ENCODE measurements around the gene MAB21L4. TPM values are rescaled to one million over a fixed set of nuclear protein-coding genes. Genes with fewer than 3 reads are reported as not detected.

Gene MAB21L4
- polyA plus RNA-seq, 1 of the 3 experiments (the other 2 are of a cell fraction), result not detected

DNA sequence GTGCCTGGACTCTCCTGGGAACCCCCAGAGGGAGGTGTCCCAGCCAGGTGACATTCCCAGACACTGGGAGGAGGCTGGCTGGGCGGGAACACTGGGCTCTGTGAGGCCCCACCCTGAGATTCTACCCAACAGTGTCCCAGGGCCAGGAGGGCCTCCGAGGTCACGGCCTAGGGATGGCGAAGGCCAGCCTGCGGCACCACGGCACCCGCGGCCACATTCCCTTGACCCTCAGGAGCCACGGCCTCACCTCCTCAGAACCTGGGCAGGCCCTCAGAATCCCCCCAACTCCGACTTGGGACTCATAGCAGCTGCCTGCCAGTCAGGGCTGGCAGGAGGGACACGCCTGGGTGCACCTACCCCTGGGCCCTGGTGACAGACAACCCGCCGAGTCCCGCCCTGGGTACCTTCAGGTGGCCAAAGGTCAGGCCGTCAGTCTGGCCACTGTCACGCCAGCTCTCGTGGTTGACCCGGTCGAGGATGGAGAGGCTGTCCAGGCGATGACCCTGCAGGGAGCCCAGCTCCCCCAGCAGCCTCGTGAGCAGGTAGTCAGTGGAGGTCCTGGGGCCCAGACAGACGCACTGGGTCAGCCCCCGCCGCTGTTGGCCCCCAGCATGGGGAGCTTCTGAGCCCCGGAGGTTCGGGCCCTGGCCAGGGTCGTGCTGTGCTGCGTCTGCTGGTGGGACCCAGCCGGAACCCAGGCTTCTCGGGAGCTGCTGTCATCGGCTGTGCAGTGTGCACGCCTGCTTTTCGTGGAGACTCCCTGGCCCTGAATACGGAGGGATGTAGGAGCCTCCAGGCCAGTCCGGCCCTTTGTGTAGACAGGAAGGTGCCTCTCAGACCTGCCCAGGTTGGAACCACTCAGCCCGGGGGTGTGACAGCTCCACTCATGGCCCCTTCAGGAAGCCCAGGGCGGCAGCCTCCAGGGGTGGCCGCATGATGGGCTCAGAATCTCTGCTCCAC is 6.1 kb downstream of the MAB21L4 start:
- no peaks in the 10 kb centered on the region for H3K36me3 ChIP-seq (replicated peaks in 1 of 2; ENCODE audit: control insufficient read depth in 1 of 2, insufficient read depth in 2 of 2, low read length in 1 of 2)
- no peak overlapping the region for H2AFZ ChIP-seq (ENCODE audit: low read depth)
- CTCF ChIA-PET, result interaction anchor here (0.5 to 4.1 kb wide), 4 partner anchors 8 to 40 kb away, joined by 3 to 23 read pairs (median 4); no protein-coding TSS in a partner anchor
- H3K27ac ChIP-seq (ENCODE audit: low read depth in 2 of 2, low read length in 1 of 2), result no peak overlapping the region
- peaks cover 0 to 10% of the 10 kb centered on the region in 2 experiments; a peak in 1 of 4 replicates for H3K4me1 ChIP-seq (ENCODE audit: control insufficient read depth in 1 of 2, insufficient read depth in 2 of 2, low read depth in 1 of 2, low read length in 1 of 2)
- no peaks in the 10 kb centered on the region for H3K27me3 ChIP-seq (ENCODE audit: insufficient read depth)
- POLR2A ChIA-PET, result no interaction called here
- H3F3A ChIP-seq (replicated peaks; ENCODE audit: insufficient read depth), result no peaks in the 10 kb centered on the region
- H3K9ac ChIP-seq, result no peak overlapping the region
- 76% methylated on average over 13 of the region's 38 CpGs for WGBS (ENCODE audit: low lambda C conversion rate)
- H3K4me3 ChIP-seq (ENCODE audit: low read depth in 2 of 2, low read length in 1 of 2), result no peak overlapping the region
- TF ChIP-seq ELF1 (IDR thresholded peaks at IDR 0.05), result no peak
- TF ChIP-seq MEF2A (IDR thresholded peaks at IDR 0.05; ENCODE audit: borderline replicate concordance, low read depth), result no peak
- TF ChIP-seq, protein P1, sequence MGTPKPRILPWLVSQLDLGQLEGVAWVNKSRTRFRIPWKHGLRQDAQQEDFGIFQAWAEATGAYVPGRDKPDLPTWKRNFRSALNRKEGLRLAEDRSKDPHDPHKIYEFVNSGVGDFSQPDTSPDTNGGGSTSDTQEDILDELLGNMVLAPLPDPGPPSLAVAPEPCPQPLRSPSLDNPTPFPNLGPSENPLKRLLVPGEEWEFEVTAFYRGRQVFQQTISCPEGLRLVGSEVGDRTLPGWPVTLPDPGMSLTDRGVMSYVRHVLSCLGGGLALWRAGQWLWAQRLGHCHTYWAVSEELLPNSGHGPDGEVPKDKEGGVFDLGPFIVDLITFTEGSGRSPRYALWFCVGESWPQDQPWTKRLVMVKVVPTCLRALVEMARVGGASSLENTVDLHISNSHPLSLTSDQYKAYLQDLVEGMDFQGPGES (IDR thresholded peaks at IDR 0.05; ENCODE audit: low read depth, low read length), result no peak
- no peak for TF ChIP-seq RCOR1 (IDR thresholded peaks at IDR 0.05; ENCODE audit: low read length)
- TF ChIP-seq SIN3A (IDR thresholded peaks at IDR 0.05; ENCODE audit: borderline replicate concordance, low read depth, low read length), result no peak
- no peaks in the 10 kb centered on the region for H3K79me2 ChIP-seq (ENCODE audit: insufficient read depth)
- DNase-seq, result no peak
- H3K9me3 ChIP-seq, result no peaks in the 10 kb centered on the region
- no peaks in the 10 kb centered on the region for H4K20me1 ChIP-seq (ENCODE audit: insufficient read depth)
- H3K4me2 ChIP-seq, result no peak overlapping the region
- no peaks in the 10 kb centered on the region for H3K9me2 ChIP-seq

DNA sequence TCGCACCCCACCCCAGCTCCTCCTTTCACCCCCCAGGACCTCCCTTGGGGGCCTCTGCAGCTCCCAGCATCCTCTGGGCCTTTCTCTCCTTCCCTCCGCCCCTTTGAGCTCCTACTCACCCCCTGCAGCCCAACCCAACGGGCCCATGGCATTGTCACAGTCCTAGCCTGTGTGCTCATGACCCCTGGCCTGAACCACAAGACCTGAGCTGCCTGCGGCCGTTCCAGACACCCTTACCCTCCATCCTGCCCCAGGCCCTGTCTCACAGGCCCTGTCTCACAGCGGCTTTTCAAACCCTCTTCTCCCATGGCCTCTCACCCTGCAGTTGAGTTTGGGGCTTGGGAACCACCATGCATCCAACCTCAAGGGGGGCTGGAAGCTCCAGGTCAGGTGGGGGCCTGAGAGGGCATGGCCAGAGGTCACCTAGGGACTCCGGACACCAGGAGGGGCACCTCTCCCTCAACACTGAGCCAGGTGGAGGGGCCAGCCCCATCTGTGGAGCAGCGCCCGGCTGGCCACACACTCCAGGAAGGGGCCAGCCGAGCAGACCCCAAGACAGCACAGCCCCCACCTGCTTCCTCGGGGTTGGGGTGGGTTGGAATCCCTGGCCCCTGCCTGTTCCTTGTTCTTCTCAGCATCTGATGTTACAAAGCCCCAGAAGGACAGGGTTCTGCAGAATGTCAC is 6.9 kb downstream of the MAB21L4 start:
- no peaks in the 10 kb centered on the region for H3K9me3 ChIP-seq
- no peaks in the 10 kb centered on the region for H3K79me2 ChIP-seq (ENCODE audit: insufficient read depth)
- WGBS (ENCODE audit: low lambda C conversion rate), result 55% methylated on average over 6 of the region's 11 CpGs
- H3F3A ChIP-seq (replicated peaks; ENCODE audit: insufficient read depth), result no peaks in the 10 kb centered on the region
- no peak overlapping the region for H3K9ac ChIP-seq
- H3K4me2 ChIP-seq, result no peak overlapping the region
- no peak overlapping the region for H3K27ac ChIP-seq (ENCODE audit: low read depth in 2 of 2, low read length in 1 of 2)
- POLR2A ChIA-PET, result no interaction called here
- H3K36me3 ChIP-seq (replicated peaks in 1 of 2; ENCODE audit: control insufficient read depth in 1 of 2, insufficient read depth in 2 of 2, low read length in 1 of 2), result no peaks in the 10 kb centered on the region
- H4K20me1 ChIP-seq (ENCODE audit: insufficient read depth), result no peaks in the 10 kb centered on the region
- no peaks in the 10 kb centered on the region for H3K9me2 ChIP-seq
- H3K27me3 ChIP-seq (ENCODE audit: insufficient read depth), result no peaks in the 10 kb centered on the region
- H3K4me1 ChIP-seq (ENCODE audit: control insufficient read depth in 1 of 2, insufficient read depth in 2 of 2, low read depth in 1 of 2, low read length in 1 of 2), result peaks cover 0 to 10% of the 10 kb centered on the region in 2 experiments; a peak in 1 of 4 replicates
- H3K4me3 ChIP-seq (ENCODE audit: low read depth in 2 of 2, low read length in 1 of 2), result no peak overlapping the region
- TF ChIP-seq RCOR1 (IDR thresholded peaks at IDR 0.05; ENCODE audit: low read length), result no peak
- no peak for DNase-seq
- CTCF ChIA-PET, result interaction anchor here (1.1 to 4.1 kb wide), 3 partner anchors 25 to 38 kb away, joined by 3 to 23 read pairs (median 5); no protein-coding TSS in a partner anchor
- no peak overlapping the region for H2AFZ ChIP-seq (ENCODE audit: low read depth)
